T-helper 17 cell (primary cell): Measurements from ENCODE around the gene ETV6. TPM values are rescaled to one million over a fixed set of nuclear protein-coding genes. Genes with fewer than 3 reads are reported as not detected.

Experiments
- ATAC-seq: fragments of 150-1000 bp; cut with Tn5 transposase; 2 replicates; pipeline ENCODE4 v1.10.0; 2021; ENCODE audit warnings: mild to moderate bottlenecking, moderate library complexity
- DNase-seq, 3 donors: peaks; one replicate each; pipeline versions ENCODE4 v3.0.0 to v3.0.0-alpha.2; 2020 to 2021
- H3K9me3 ChIP-seq: one replicate; pipeline ENCODE4 v1.7.0; 2013; ENCODE audit warnings: low read length, mild to moderate bottlenecking; ENCODE audit not compliant: control insufficient read depth, poor library complexity, severe bottlenecking
- H3K27ac Mint-ChIP-seq: one replicate; pipeline ENCODE4 v1.8.0; 2022; ENCODE audit warnings: mild to moderate bottlenecking, moderate library complexity, mixed read lengths
- H3K27me3 Mint-ChIP-seq: one replicate; pipeline ENCODE4 v1.8.0; 2022; ENCODE audit warnings: mixed read lengths
- H3K36me3 Mint-ChIP-seq: one replicate; pipeline ENCODE4 v1.8.0; 2022; ENCODE audit warnings: low read depth, mixed read lengths
- H3K4me1 Mint-ChIP-seq: one replicate; pipeline ENCODE4 v1.8.0; 2022; ENCODE audit warnings: mild to moderate bottlenecking, mixed read lengths
- H3K4me3 Mint-ChIP-seq: one replicate; pipeline ENCODE4 v1.8.0; 2022; ENCODE audit warnings: mild to moderate bottlenecking, moderate library complexity, mixed read lengths
- total RNA-seq, 4 donors: library from RNA in 2 of 4; stranded (reverse) in 2 of 4; gene quantifications; one replicate each; pipeline ENCODE4 v1.2.3 and lab custom pipeline; 2022 to 2026

ETV6 gene
- total RNA-seq, 2 donors from 2014 or later: 57.3 to 60.6 TPM

DNA sequence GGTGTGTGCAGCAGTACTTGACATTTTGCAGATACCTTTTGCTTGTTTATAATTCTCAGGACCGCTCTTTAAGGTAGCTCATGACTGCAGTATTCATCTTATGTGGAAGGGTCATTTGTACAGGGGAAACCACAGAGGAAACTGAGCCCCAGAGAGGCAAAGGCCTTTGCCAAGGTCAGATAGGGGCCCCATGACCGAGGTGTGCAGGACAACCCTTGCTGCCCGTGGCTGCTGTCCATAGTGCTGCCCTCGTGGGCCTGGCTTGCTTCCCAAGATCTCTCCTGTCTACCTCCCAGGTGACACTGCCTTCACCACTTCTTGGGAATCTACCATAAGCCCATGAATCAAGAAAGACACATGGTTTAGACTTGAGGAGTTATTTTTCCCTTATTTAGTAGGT lies 222.6 kb downstream of the ETV6 start:
- H3K27ac Mint-ChIP-seq: peak overlapping the region; percentile 67
- DNase-seq (no peak), ATAC-seq (no peak)
- H3K4me1 Mint-ChIP-seq: peaks cover 30% of the 10 kb centered on the region
- H3K36me3 Mint-ChIP-seq: peaks cover 7% of the 10 kb centered on the region
- no peak overlapping the region for H3K4me3 Mint-ChIP-seq
- no peaks in the 10 kb centered on the region for H3K9me3 ChIP-seq
- no peaks in the 10 kb centered on the region for H3K27me3 Mint-ChIP-seq

DNA sequence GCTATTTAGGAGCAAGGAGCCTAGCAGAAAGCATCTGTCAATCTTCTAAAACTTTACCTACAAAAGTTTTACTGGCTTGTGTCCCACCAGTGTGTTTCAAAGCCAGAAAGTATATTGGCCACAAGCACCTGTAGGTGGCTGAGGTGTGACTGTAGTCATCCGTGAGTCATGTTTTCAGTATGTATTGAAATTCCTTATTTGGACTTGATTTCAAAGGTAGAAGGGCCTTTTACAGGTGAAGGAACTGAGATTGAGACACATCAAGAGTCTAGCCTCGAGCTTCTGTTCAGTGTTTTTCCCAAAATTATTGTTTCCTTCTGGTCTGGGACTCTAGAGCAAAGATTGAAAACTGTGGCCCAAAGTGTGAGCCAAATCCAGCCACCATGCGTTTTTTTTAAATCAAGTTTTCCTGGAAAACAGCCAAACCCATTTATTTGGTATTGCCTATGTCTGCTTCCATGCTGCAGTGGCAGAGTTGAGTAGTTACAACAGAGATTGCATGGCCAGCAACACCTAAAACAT lies 226.0 kb downstream of the ETV6 start:
- Mint-ChIP-seq H3K36me3 (peaks cover 7% of the 10 kb centered on the region), H3K4me1 (peaks cover 32% of the 10 kb centered on the region)
- no peak for ATAC-seq

GRCh38 chr12:11876307-11876706 lies 226.8 kb downstream of the ETV6 start:
- no peak for DNase-seq
- Mint-ChIP-seq H3K36me3 (peaks cover 4% of the 10 kb centered on the region), H3K4me3 (peak overlapping the region; percentile 49)

More for the DNA sequence above, 226.0 kb downstream of the ETV6 start:
- H3K27me3 Mint-ChIP-seq: no peaks in the 10 kb centered on the region
- peak overlapping the region; percentile 73 for H3K27ac Mint-ChIP-seq
- DNase-seq: no peak
- H3K9me3 ChIP-seq: no peaks in the 10 kb centered on the region
- H3K4me3 Mint-ChIP-seq: peak overlapping the region; percentile 28

DNA sequence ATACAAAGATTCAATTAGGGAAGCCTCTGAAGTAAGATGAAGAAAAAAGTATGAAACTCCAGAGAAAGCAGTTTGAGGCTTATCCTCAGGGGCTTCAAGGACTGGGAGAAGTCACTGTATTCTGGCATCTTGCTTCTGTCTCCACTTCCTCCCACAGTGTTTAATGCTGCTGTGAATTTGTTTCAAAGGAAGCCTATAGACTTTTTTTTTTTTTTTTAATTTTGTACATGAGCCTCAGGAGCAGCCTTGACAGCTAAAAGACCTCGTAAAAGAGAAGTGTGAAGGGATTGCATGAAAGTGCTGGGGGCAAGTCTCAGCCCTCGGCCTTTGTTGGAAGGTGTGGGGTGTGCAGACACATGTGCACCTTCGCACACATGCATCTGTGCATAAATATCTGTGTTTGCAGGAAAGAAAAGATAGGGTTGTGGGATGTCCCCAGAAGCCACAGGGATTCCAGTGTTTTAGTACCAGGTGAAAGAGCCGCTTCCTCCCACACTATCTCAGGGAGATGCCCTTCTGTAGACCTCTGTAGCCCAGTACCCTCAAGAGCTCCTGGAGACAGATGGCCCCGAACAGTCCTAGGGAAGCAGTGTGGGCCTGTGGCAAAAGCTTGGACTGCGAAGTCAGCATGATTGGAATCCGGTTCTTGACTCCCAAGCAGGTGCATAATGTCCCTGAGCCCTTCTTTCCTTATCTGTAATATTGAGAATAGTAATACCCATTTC lies 227.8 kb downstream of the ETV6 start:
- peak overlapping the region; percentile 73 for H3K27ac Mint-ChIP-seq

More at GRCh38 chr12:11876307-11876706, 226.8 kb downstream of the ETV6 start:
- H3K9me3 ChIP-seq: no peaks in the 10 kb centered on the region
- no peaks in the 10 kb centered on the region for H3K27me3 Mint-ChIP-seq
- H3K27ac Mint-ChIP-seq: peak overlapping the region; percentile 73
- no peak for ATAC-seq
- peaks cover 32% of the 10 kb centered on the region for H3K4me1 Mint-ChIP-seq

DNA sequence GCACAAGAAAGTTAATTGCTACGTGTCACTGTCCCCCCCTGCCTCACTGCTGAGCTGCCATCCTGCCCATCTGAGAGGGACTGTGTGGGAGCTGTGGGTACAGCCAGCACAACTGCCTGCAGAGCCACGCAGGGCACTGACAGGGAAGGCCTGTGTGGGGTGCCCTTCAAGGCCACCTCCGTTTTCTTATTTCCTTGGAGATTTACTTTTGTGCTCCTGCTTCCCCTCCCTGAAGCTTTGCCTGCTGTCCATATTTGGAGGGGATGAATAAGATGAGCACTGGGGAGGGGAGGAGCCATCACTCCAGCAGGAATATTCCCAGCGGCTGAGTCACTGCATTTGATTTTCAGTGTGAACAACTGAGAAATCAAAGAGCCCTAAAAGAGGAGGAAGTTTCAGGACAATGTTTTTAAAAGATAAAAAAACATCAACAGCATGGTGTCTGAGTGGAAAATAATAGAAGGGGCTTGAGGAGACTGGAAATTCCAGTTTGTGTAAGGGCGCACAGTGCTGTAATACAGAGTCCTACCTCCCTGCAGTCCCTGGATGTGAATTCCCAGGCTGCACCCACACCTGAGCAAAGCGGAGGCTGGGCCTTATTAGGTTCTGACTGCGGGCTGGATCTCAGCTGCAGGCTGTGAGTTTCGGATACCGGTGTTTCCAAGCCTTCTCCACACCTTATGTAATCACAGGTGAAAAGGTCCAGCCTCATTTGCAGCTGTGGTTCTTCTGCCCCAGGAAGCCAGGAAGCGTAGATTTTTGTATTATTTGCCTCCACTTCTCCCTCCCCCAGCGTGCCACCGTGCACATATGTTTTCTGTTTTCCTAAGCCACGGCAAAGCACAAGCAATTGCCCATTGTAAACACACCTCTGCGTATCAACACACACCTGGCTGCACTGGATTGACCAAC lies 228.7 kb downstream of the ETV6 start:
- no peaks in the 10 kb centered on the region for H3K27me3 Mint-ChIP-seq
- no peak for ATAC-seq
- no peak for DNase-seq
- H3K27ac Mint-ChIP-seq: no peak overlapping the region
- peaks cover 28% of the 10 kb centered on the region for H3K4me1 Mint-ChIP-seq
- peaks cover 6% of the 10 kb centered on the region for H3K36me3 Mint-ChIP-seq
- peak overlapping the region; percentile 39 for H3K4me3 Mint-ChIP-seq
- no peaks in the 10 kb centered on the region for H3K9me3 ChIP-seq

More for the DNA sequence above, 227.8 kb downstream of the ETV6 start:
- DNase-seq (no peak), ATAC-seq (no peak)
- H3K36me3 Mint-ChIP-seq: peaks cover 2% of the 10 kb centered on the region
- peaks cover 28% of the 10 kb centered on the region for H3K4me1 Mint-ChIP-seq
- H3K9me3 ChIP-seq: no peaks in the 10 kb centered on the region
- H3K27me3 Mint-ChIP-seq: no peaks in the 10 kb centered on the region
- peak overlapping the region; percentile 39 for H3K4me3 Mint-ChIP-seq

DNA sequence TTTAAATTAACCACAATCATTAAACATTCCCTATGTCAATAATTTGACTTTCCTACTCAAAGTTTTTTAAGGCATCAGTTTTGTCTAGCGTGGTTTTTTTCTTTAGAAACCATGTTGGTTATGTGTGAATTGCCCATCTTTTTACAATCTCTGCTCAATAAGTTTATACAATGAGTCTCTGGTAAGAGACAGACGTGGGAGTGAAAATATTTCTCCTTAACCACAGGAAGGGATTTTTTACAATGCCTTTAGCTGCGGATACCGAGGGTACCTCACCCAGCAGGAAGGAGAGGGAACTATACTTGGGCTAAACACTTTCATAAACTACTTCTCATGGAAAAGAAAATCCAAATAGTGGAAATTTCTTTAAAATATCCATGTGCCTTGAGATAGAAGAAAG lies 229.8 kb downstream of the ETV6 start:
- no peak for DNase-seq
- Mint-ChIP-seq H3K4me1 (peaks cover 29% of the 10 kb centered on the region), H3K4me3 (no peak overlapping the region), H3K27ac (peak overlapping the region; percentile 14), H3K27me3 (no peaks in the 10 kb centered on the region), H3K36me3 (peaks cover 9% of the 10 kb centered on the region)
- no peak for ATAC-seq
- H3K9me3 ChIP-seq: no peaks in the 10 kb centered on the region

- Mint-ChIP-seq H3K27me3 (no peaks in the 10 kb centered on the region), H3K4me3 (no peak overlapping the region), H3K4me1 (peaks cover 25% of the 10 kb centered on the region), H3K27ac (no peak overlapping the region), H3K36me3 (peaks cover 9% of the 10 kb centered on the region)
- ATAC-seq (no peak), DNase-seq (no peak)
- H3K9me3 ChIP-seq: no peaks in the 10 kb centered on the region
These were observed 230.9 kb downstream of the ETV6 start for GRCh38 chr12:11880381-11880780.

DNA sequence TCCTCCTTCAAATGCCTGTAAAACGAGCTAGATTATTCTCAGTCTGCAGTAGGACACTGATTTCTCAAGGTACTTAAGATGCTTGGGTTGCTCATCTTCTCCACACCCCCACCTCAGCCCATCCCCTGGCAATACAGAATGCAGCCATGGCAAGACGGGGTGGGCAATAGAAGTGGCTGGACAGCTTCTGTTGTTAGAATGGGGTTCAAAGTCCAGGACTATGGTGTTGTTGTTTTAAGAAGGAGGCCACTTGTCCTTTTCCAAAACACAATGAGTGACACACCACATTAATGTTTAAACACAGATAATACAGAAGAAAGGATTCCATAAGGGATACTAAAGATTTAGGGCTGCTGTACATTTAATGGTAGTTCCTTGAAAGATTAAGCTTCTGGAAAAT lies 232.4 kb downstream of the ETV6 start:
- Mint-ChIP-seq H3K36me3 (peaks cover 15% of the 10 kb centered on the region), H3K4me3 (no peak overlapping the region), H3K27me3 (no peaks in the 10 kb centered on the region), H3K4me1 (peaks cover 12% of the 10 kb centered on the region), H3K27ac (no peak overlapping the region)
- H3K9me3 ChIP-seq: no peaks in the 10 kb centered on the region
- DNase-seq: no peak
- ATAC-seq: no peak

DNA sequence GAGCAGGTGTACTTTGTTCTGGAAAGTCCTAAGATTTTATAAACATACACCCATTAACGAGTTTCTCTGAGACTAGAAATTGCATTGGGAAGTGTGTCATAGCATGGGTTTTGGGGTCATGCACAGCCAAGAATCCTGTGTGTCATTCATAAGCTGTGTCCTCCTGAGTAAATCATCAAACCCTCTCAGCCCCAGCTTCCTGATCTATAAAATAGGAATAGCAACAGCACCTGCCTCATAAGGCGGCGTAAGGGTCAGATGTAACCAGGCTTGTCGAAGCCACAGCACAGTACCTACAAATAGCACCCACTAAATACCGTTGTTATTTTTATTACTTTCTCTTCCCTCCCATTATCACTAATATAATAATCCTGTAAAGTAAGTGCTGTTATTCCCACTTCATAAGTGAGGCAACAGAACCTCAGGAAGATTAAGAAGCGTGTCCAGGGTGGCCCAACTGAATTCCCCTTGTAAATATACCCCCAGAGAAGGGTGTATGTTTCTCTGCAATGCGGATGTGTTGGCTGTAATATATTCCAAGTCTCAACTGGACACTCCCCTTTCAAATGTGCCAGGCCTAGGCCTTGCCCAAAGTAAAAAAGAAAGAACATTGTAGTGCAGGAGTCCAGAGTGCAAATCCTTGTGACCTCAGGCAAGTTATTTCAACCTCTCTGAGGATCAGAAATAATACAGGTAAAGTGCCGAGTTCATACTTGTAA lies 233.0 kb downstream of the ETV6 start:
- Mint-ChIP-seq H3K27me3 (no peaks in the 10 kb centered on the region), H3K36me3 (peaks cover 17% of the 10 kb centered on the region), H3K27ac (no peak overlapping the region), H3K4me1 (peaks cover 12% of the 10 kb centered on the region), H3K4me3 (no peak overlapping the region)
- ATAC-seq: no peak
- no peaks in the 10 kb centered on the region for H3K9me3 ChIP-seq
- DNase-seq: no peak

GRCh38 chr12:11884116-11884515 lies 234.6 kb downstream of the ETV6 start:
- ATAC-seq (no peak), DNase-seq (no peak)
- H3K4me1 Mint-ChIP-seq: peaks cover 6% of the 10 kb centered on the region
- H3K4me3 Mint-ChIP-seq: no peak overlapping the region
- no peaks in the 10 kb centered on the region for H3K9me3 ChIP-seq
- H3K27me3 Mint-ChIP-seq: no peaks in the 10 kb centered on the region
- peaks cover 21% of the 10 kb centered on the region for H3K36me3 Mint-ChIP-seq
- H3K27ac Mint-ChIP-seq: no peak overlapping the region

- H3K36me3 Mint-ChIP-seq: peaks cover 23% of the 10 kb centered on the region
- no peak overlapping the region for H3K4me3 Mint-ChIP-seq
- no peaks in the 10 kb centered on the region for H3K9me3 ChIP-seq
- DNase-seq: no peak
- no peaks in the 10 kb centered on the region for H3K27me3 Mint-ChIP-seq
- peaks cover 6% of the 10 kb centered on the region for H3K4me1 Mint-ChIP-seq
- ATAC-seq: no peak
- no peak overlapping the region for H3K27ac Mint-ChIP-seq
These were observed 235.2 kb downstream of the ETV6 start for GRCh38 chr12:11884706-11885105.

GRCh38 chr12:11885261-11886038 lies 236.0 kb downstream of the ETV6 start:
- Mint-ChIP-seq H3K4me1 (peaks cover 6% of the 10 kb centered on the region), H3K36me3 (peaks cover 23% of the 10 kb centered on the region), H3K27ac (peak overlapping the region; percentile 53), H3K4me3 (no peak overlapping the region), H3K27me3 (no peaks in the 10 kb centered on the region)
- no peak for DNase-seq
- H3K9me3 ChIP-seq: no peaks in the 10 kb centered on the region
- no peak for ATAC-seq
